ENCODE data around the gene MCRIP2. TPM values are rescaled to one million over a fixed set of nuclear protein-coding genes. Genes with fewer than 3 reads are reported as not detected.

Gene MCRIP2
- total and polyA plus RNA-seq, 9 donors: 7.7 to 18.6 (median 12.5) TPM

- H3K27ac ChIP-seq (ENCODE audit: low read length): no peak overlapping the region
- peak; percentile 24 for DNase-seq
Observed at GRCh38 chr16:626787-627453, 14.7 kb upstream of the MCRIP2 start.

GRCh38 chr16:627454-628239, 14.0 kb upstream of the MCRIP2 start:
- no peak overlapping the region for H3K4me3 ChIP-seq (ENCODE audit: low read length)
- peak; percentile 57 for DNase-seq
- peaks cover 32% of the 10 kb centered on the region for H3K36me3 ChIP-seq (ENCODE audit: control insufficient read depth, insufficient read depth, low read length)
- H3K9me3 ChIP-seq (replicated peaks; ENCODE audit: control insufficient read depth, low read depth, low read length): no peaks in the 10 kb centered on the region
- H3K4me1 ChIP-seq (ENCODE audit: control insufficient read depth, insufficient read depth, low read length): peaks cover 46% of the 10 kb centered on the region
- H3K27me3 ChIP-seq (ENCODE audit: control insufficient read depth, insufficient read depth, low read length): no peaks in the 10 kb centered on the region
- 83% methylated on average over 27 of the region's 50 CpGs for WGBS (ENCODE audit: insufficient coverage)
- peak overlapping the region; percentile 7 for H3K27ac ChIP-seq (ENCODE audit: low read length)

More at GRCh38 chr16:626787-627453, 14.7 kb upstream of the MCRIP2 start:
- 84% methylated on average over 29 of the region's 29 CpGs for WGBS (ENCODE audit: insufficient coverage)
- Histone ChIP-seq H3K36me3 (ENCODE audit: control insufficient read depth, insufficient read depth, low read length) (peaks cover 29% of the 10 kb centered on the region), H3K4me3 (ENCODE audit: low read length) (no peak overlapping the region), H3K9me3 (replicated peaks; ENCODE audit: control insufficient read depth, low read depth, low read length) (no peaks in the 10 kb centered on the region), H3K4me1 (ENCODE audit: control insufficient read depth, insufficient read depth, low read length) (peaks cover 48% of the 10 kb centered on the region), H3K27me3 (ENCODE audit: control insufficient read depth, insufficient read depth, low read length) (no peaks in the 10 kb centered on the region)

- WGBS (ENCODE audit: insufficient coverage): 79% methylated on average over 32 of the region's 33 CpGs
Observed at GRCh38 chr16:628321-629061, 13.1 kb upstream of the MCRIP2 start.

GRCh38 chr16:629185-629832, 12.3 kb upstream of the MCRIP2 start:
- Histone ChIP-seq H3K36me3 (ENCODE audit: control insufficient read depth, insufficient read depth, low read length) (peaks cover 40% of the 10 kb centered on the region), H3K27ac (ENCODE audit: low read length) (peak overlapping the region; percentile 83), H3K4me3 (ENCODE audit: low read length) (no peak overlapping the region), H3K4me1 (ENCODE audit: control insufficient read depth, insufficient read depth, low read length) (peaks cover 46% of the 10 kb centered on the region), H3K9me3 (replicated peaks; ENCODE audit: control insufficient read depth, low read depth, low read length) (no peaks in the 10 kb centered on the region), H3K27me3 (ENCODE audit: control insufficient read depth, insufficient read depth, low read length) (no peaks in the 10 kb centered on the region)
- WGBS (ENCODE audit: insufficient coverage): 30% methylated on average over 29 of the region's 29 CpGs
- peak; percentile 86 for DNase-seq

More at GRCh38 chr16:628321-629061, 13.1 kb upstream of the MCRIP2 start:
- DNase-seq: peak; percentile 8
- no peaks in the 10 kb centered on the region for H3K9me3 ChIP-seq (replicated peaks; ENCODE audit: control insufficient read depth, low read depth, low read length)
- H3K36me3 ChIP-seq (ENCODE audit: control insufficient read depth, insufficient read depth, low read length): peaks cover 35% of the 10 kb centered on the region
- peak overlapping the region; percentile 83 for H3K27ac ChIP-seq (ENCODE audit: low read length)
- no peak overlapping the region for H3K4me3 ChIP-seq (ENCODE audit: low read length)
- peaks cover 46% of the 10 kb centered on the region for H3K4me1 ChIP-seq (ENCODE audit: control insufficient read depth, insufficient read depth, low read length)
- H3K27me3 ChIP-seq (ENCODE audit: control insufficient read depth, insufficient read depth, low read length): no peaks in the 10 kb centered on the region

GRCh38 chr16:629833-630248, 11.8 kb upstream of the MCRIP2 start:
- 19% methylated on average over 8 of the region's 11 CpGs for WGBS (ENCODE audit: insufficient coverage)
- Histone ChIP-seq H3K27me3 (ENCODE audit: control insufficient read depth, insufficient read depth, low read length) (no peaks in the 10 kb centered on the region), H3K4me3 (ENCODE audit: low read length) (no peak overlapping the region), H3K27ac (ENCODE audit: low read length) (peak overlapping the region; percentile 83), H3K36me3 (ENCODE audit: control insufficient read depth, insufficient read depth, low read length) (peaks cover 45% of the 10 kb centered on the region), H3K9me3 (replicated peaks; ENCODE audit: control insufficient read depth, low read depth, low read length) (no peaks in the 10 kb centered on the region), H3K4me1 (ENCODE audit: control insufficient read depth, insufficient read depth, low read length) (peaks cover 49% of the 10 kb centered on the region)
- no peak for DNase-seq

- DNase-seq: no peak
- Histone ChIP-seq H3K36me3 (ENCODE audit: control insufficient read depth, insufficient read depth, low read length) (peaks cover 42% of the 10 kb centered on the region), H3K27me3 (ENCODE audit: control insufficient read depth, insufficient read depth, low read length) (no peaks in the 10 kb centered on the region), H3K4me1 (ENCODE audit: control insufficient read depth, insufficient read depth, low read length) (peaks cover 54% of the 10 kb centered on the region), H3K9me3 (replicated peaks; ENCODE audit: control insufficient read depth, low read depth, low read length) (no peaks in the 10 kb centered on the region), H3K4me3 (ENCODE audit: low read length) (no peak overlapping the region), H3K27ac (ENCODE audit: low read length) (peak overlapping the region; percentile 83)
- 16% methylated on average over 27 of the region's 29 CpGs for WGBS (ENCODE audit: insufficient coverage)
Observed at GRCh38 chr16:630249-630814, 11.3 kb upstream of the MCRIP2 start.

GRCh38 chr16:630815-631405, 10.7 kb upstream of the MCRIP2 start, which contains the start of gene WFIKKN1:
Gene WFIKKN1, plus strand, starts transcription at chr16:630985. Its CDS starts 269 bp downstream, at chr16:631254.
- peaks cover 36% of the 10 kb centered on the region for H3K36me3 ChIP-seq (ENCODE audit: control insufficient read depth, insufficient read depth, low read length)
- WGBS (ENCODE audit: insufficient coverage): 4% methylated on average over 23 of the region's 23 CpGs
- no peaks in the 10 kb centered on the region for H3K27me3 ChIP-seq (ENCODE audit: control insufficient read depth, insufficient read depth, low read length)
- H3K27ac ChIP-seq (ENCODE audit: low read length): peak within 1 kb of the TSS; percentile 83
- no peak for DNase-seq
- no peaks in the 10 kb centered on the region for H3K9me3 ChIP-seq (replicated peaks; ENCODE audit: control insufficient read depth, low read depth, low read length)
- H3K4me1 ChIP-seq (ENCODE audit: control insufficient read depth, insufficient read depth, low read length): peaks cover 59% of the 10 kb centered on the region
- H3K4me3 ChIP-seq (ENCODE audit: low read length): no peak within 1 kb of the TSS

- no peaks in the 10 kb centered on the region for H3K9me3 ChIP-seq (replicated peaks; ENCODE audit: control insufficient read depth, low read depth, low read length)
- H3K27me3 ChIP-seq (ENCODE audit: control insufficient read depth, insufficient read depth, low read length): no peaks in the 10 kb centered on the region
- peaks cover 58% of the 10 kb centered on the region for H3K4me1 ChIP-seq (ENCODE audit: control insufficient read depth, insufficient read depth, low read length)
- DNase-seq: no peak
- H3K27ac ChIP-seq (ENCODE audit: low read length): no peak overlapping the region
- peaks cover 31% of the 10 kb centered on the region for H3K36me3 ChIP-seq (ENCODE audit: control insufficient read depth, insufficient read depth, low read length)
- WGBS (ENCODE audit: insufficient coverage): 41% methylated on average over 4 of the region's 9 CpGs
- no peak overlapping the region for H3K4me3 ChIP-seq (ENCODE audit: low read length)
Observed at GRCh38 chr16:631808-632358, 9.7 kb upstream of the MCRIP2 start.

All from muscle of leg (tissue), 11 donors.